Fibroblast of the conjunctiva (primary cell): ENCODE data around the gene BCL11B.
A peak's percentile ranks its signal among the peaks of the same experiment; 100 is the strongest.
"Not testable (repeated sequence)": the region's sequence is repeated elsewhere in the genome, so short reads cannot be mapped to it uniquely, and the experiment has no call there.

ENCODE experiments used
- DNase-seq: peaks from one replicate; pipeline ENCODE4 v3.0.0-alpha.2; 2010; ENCODE audit warnings: low read depth

The BCL11B gene

DNA sequence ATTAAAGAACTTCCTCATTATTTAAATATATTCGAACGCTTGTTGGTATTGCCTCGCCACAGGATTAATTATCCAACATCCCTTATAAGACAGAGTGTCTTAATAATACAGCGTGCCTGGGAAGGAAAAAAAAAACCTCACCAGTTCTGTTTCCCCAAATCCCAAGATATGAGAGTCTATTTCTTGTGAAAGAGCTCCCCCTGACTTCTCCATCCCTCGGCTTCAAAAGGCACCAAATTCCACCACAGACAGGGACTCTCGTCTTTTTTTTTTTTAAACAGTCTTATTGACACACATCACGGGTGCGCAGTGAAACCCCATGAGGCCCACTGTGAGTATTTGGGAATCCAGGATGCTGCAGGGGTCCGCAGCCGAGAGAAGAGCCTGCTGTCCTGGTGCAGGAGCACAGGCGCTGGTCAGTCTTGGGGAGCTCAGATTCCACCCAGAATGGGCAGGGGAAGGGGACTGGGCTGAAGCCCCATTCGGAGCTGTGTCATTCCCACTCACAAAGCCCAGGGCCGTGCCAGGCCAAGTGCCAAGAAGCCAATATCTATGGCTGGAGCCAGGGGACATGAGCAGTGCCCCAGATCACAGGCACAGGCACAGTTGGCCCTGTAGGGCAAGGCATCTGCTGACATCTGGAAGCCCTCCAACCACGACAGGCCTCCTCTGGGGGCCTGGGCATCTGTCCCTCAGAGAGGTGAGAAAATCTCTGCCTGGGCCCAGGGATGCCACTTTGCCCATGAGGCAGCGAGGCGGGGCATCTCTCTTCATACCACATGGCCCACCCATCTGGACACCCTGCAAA, 71.9 kb downstream of the BCL11B start:
- no peak for DNase-seq

DNA sequence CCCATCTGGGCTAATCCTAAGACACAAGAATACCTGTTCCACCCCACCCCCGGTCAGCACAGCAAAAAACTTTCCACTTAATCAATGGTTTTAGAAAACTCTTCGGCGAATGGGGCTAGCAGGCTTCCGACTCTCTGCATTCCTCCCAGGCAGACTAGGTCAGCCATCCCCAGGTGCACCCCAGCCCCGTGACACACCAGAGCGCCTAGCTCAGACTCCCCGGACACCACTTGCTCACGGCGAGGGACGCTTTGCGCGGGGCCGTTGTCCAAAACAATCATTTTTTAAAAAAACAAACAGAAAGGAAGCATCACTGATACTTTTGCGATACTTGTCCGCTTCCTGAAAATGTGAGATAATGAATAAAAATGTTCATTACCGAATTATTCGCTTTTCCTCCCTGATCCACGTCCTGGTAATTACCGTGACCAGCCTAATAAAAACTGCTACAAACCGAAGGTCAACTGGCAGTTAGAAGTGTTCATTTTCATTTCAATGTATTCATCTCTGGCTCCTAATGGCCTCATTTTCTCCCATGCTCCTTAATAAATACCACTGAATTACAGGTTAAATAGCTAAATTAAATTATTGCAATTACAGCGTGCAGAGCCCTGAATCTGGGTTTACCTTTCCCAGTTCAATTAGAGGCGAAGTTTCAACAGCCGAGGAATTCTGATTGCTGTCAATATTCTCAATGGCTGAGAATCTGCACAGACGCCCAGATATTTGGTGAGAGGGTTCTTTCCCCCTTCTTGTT, 73.1 kb downstream of the BCL11B start:
- no peak for DNase-seq

DNA sequence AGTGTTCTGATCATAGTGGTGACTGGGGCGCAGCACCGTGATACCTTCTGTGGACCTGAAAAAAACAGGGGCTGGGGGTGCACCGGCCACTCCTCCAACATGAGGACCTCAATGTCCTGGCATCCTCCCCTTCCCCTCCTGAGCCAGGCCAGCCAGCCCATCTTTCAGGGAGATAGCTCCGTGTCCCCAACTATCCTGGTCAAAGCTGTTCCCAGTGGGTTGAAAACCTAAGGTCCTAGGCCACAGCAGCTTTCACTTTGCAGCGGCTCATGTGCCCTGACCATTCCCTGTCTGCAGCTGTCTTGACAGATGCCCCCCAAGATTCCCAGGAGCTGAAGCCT, 75.7 kb downstream of the BCL11B start:
- DNase-seq = no peak

DNA sequence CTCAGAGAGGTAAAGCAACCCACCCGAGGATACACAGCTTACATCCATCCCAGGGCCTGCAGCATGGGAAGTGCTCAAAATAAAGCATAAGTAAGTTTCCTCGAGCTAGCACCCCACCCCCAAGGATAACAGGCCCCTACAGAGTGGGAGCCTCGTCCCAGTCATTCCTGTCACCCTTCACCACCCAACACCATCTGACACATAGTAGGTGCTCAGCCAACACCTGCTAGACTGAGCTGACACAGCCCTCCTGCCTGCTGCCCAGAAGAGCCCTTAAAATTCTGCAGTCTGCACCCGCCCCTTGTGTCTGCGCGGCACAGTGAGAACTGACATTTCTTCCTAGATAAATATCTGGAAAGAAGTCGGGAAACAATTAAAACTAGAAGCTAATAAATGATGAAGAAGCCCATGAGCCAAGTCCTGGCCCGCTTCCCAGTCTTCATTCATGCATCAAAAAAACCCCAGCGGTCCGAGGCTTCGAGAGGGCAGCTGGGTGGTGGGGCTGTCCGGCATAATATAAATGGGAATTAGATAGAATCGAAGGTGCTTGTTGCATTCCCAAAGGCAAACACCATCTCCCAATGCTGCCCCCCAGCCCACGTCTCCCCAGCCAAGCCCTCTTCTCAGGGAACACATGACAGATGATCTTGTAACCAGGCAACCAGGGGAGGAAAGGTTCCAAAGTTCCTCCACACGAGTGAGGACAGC, 76.2 kb downstream of the BCL11B start:
- no peak for DNase-seq

DNA sequence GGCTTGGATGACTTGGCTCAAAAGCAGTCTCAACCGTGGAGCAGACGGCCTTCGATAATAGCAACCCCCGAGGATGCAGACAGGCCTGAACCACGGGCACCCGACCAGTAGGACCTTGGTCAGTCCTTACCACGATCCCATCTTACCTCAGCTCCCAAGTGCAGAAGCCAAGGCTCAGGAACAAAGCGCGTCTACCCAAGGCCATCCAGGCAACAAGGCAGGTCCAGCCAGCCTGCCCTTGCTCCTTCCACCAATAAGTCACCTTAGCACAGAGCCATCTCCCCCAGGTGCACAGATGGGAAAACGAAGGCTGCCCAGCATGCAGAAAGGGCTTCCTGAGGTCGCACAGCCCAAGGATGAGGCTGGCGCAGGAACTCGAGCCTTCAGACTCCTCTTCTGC, 77.3 kb downstream of the BCL11B start:
- no peak for DNase-seq

DNA sequence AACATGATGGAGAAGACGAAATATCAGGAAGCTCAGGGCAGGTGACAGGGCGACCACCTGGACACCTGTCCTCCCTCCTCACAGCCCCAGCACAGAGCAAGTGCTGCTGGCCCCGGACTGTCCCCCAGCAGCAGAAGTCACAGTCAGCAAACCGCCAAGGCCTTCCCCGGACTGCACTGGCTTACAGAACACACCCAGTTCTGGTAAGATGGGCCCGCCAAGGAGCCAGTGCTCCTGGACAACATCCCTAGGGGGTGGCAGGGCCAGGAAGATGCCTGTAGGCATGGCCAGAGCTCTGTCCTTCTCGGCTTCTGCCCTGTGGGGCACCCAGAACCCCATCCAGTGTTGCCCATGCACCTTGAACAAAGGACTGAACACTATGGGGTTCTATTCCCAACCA, 77.9 kb downstream of the BCL11B start:
- DNase-seq = no peak

DNA sequence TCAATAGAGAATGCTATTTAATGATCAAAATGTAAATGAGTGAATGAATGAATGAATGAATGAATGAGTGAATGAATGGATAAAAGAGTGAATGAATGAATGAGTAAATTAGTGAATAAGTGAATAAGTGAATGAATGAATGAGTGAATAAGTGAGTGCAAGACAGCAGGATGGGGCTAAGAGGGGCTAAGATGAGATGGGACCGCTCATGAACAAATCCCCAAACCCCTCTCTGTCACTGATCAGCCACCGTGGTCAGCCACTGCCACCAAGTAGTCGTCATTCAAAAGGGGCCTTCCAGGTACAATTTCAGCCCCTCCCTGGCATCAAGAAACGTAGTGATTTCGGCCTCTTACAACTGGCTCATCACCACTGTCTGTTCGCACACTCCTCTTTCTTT, 79.2 kb downstream of the BCL11B start:
- no peak for DNase-seq

DNA sequence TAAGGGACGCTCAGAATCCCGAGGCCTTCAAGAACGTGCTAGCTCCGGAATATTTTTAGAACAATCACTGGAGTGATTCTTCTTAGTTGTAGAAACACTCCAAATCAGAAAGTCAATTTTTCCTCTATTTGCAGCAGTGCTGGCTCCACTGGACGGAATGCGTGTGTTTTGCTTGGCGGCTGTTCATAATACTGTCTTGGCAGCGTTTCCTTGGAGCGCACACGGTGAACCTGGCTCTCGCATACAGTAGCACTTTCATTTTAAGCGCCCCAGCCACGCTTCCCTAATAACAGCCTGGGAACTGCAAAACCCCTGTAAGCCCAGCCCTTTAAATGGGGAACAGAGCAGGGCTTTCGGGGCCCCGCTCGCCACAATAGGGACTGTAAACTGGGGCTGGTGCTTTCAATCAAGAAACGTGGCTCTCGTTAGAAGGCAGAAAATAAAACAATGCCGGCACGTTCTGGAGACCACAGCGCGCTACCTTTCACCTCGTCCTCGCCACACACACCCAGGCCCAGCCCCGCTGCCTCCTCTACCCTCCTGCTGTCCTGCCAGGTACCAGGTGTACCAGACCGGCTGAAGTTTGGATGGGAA, 79.9 kb downstream of the BCL11B start:
- peak; percentile 60 for DNase-seq

DNA sequence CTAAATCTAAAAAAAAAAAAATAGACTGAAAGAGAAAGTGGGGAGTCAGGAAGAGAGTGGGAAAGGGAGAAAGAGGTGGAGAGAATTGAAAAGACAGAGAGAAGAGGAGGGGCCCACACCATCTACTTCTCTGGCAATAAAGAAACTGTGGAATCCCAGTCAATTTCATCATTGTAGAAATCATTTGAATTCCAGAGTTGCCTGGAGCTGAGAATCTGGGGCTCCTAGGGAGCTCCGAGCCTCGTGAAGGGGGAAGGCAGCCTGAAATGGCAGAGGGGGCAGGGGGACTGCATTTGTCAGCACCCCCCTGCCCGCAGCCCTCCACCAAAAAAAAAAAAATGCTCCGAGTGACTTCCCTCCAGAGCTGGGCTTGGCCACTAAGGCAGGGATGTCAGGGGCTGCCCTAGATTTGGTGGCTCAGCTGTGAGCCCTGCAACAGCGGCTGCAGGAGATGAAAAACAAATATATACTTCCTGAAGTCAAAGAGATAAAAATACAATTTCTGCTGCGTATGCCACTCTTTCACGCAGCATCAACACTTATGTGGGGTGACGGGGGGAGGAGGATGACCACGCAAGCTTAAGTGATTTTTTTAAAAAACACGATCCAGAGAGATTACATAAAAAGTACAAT, 80.5 kb downstream of the BCL11B start:
- DNase-seq = no peak

DNA sequence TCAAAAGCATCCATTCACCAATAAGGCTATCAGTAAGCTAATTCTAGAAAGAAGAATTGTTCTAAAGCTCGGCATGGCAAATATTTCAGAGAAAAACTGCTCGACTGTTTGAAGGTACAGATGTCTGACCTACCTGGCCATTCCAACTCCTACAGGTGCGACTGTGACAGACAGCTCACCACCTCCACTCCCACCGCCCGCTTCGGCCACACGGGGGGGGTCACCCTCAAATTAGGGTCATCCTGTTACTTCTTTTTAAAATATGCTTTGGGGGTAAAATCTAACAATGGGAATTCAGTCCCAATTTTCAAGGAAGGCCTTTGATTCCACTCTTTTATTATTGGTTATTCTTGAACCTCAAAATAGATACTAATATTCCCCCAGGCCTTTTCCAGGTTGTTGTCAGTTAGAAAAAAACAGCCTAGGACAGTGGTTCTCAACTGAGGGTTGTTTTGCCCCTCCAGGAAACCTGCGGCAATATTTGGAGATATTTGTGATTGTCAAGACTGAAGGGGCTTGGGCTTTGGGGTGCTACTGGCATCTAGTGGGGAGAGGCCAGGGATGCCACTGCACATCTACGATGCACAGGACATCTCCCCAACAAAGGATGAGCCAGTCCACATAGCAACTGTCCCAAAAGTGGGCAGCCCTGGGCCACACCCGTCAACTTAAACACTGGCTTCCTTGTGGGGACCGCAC, 81.2 kb downstream of the BCL11B start:
- DNase-seq = no peak

DNA sequence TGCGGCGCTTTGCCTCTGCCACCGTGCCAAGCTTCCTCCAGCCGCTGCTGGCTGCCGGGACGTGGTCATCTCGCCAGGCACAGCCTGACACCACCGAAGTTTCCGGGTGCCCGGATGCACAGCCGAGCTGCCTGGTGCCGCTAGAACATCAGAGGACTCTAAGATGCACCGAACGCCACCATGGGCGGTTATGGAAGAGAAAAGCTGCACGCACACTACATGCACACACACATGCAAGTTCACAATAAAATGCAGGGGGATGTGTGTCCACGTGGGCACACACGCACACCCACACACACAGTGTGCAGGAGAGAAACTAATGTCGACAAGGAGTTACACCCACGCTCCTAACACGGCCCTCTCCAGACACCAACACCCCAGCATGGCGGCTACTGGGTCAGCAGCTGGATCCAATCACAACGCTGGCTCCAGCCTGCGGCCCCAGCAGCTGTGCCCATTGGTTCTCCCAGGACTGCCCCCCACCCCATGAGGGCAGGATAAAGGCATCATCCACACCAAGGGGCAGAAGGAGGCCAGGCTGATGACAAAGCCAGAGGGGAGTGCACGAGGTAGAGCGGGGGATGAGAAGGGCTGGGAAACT, 82.7 kb downstream of the BCL11B start:
- DNase-seq = no peak

DNA sequence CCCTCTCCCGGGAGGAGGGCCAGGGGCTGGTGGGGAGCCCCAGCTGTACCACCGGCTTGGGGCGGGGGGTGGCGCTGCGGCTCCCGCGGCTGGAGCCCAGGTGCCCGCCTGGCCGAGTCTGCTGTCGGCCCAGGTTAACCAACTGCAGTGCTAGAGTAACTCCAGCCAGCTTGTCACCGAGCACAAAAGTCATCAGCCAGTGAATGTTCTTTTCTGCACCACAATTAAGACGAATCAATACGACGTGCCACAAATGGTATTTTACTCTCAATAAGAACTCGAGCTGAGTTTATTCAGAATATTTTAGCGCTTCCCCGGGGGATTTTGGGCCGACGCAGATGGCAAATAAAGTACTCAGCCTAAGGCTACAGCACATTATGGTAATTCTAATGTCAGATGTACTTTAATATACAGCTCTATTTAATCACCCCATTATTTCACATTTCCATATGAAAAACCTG, 83.2 kb downstream of the BCL11B start:
- no peak for DNase-seq

DNA sequence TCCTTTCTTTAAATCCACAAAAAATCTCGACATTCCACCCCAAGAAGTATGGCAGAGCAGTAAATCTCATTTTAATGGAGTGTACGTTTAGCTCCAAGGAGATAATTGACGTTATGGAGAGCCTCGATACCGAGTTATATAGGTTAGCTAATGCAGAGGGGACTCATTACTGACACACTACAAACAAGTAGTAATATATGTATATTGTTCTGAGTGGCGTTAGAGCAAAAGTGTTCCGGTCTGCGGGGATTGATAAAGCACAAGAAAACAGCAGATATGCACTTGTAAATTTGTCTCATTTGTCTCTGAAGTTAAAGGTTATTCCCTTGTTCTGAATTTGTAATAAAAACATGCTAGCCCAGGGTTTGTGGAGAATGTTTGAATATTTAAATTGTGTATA, 84.1 kb downstream of the BCL11B start:
- no peak for DNase-seq

DNA sequence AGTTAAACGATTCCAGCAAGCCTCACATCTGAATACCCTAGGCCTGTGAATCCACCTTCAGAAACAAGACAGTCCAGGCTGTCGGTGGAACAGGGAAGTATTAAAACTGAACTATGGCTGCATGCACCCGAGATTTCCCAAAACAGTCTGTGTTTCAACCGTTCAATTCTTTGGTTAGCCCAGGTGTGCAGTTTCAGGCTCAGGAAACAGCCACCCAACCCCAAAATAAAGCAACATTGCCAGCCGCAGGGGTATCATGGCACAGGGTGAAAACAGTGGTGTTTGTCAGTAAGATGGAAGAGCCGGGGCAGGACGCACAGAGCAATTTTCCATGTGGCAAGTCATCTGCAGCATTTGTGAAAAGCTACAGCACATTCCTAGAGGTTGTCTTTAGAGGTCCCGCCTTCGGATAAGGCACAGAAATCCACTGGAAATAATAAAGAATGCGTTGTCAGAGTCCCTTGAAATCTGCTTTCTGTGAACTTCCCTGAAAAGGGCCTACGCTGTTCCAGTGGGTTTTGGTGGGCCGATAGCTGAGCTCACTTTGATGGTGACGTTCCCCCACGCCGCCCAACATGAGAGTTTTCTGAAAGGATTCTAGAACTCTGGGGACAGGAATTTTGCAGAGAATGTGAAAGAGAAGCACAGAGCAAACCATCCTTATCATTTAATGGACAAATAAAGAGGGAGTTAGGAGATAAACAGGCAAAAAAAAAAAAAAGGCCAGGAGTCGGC, 84.9 kb downstream of the BCL11B start:
- no peak for DNase-seq

DNA sequence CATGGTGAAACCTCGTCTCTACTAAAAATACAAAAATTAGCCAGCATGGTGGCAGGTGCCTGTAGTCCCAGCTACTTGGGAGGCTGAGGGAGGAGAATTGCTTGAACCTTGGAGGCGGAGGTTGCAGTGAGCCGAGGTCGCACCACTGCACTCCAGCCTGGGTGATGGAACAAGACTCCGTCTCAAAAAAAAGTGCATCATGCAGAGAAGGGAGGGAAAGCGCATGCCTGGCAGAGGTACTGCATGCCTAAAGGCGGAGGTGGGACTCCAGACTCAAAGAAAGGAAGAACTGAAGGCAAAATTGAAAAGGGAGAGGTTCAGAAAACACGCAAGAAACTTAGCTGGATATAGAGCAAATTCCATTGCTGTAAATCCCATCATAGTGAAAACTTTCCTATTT, 85.7 kb downstream of the BCL11B start:
- DNase-seq = not testable (repeated sequence)

DNA sequence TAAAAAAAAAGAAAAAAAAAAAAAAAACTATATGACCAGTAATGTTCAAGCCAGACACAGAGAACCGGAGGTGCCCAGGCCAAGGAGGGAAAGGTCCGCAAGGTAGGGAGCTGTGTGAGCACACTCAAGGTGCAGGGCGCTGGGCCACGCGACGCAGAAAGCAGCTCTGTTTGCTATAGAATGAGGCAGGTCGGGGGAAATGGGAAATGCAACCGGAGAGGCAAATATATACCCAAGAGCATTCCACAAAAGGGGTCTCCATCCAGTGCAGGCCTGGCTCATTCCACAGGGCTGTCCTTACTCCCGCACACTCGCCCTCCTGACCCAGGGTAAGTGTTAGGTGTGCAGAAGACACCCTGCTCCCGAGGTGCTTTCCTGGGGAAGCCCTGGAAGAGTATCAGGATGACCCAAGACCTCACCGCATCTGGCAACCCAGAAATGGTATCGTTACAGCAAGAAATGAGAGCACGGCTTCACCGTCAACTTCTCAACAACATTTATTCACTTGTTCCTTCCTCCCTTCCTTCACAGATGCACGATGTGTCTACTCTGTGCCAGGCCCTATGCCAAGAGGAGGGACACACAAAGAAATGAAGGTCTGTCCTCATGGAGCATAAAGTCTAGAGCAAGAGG, 86.4 kb downstream of the BCL11B start:
- DNase-seq = no peak

DNA sequence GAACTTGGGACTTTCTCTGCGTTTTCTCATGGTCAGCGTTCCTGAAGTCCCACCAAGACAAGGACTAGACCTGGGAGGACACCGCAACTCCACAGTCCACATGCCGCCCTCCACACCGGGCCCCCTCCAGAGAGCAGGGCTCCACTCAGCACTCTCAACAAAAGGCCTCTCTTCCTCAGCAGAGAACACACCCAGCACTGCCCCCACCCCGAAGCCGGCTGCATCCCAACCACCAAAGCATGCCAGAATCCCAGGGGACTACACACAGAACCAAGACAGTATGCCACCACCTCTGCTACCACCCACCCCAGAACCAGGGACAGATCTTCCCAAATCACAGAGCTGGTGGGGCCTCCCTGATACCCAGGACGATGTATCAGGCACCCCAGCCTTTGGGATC, 88.3 kb downstream of the BCL11B start:
- no peak for DNase-seq

DNA sequence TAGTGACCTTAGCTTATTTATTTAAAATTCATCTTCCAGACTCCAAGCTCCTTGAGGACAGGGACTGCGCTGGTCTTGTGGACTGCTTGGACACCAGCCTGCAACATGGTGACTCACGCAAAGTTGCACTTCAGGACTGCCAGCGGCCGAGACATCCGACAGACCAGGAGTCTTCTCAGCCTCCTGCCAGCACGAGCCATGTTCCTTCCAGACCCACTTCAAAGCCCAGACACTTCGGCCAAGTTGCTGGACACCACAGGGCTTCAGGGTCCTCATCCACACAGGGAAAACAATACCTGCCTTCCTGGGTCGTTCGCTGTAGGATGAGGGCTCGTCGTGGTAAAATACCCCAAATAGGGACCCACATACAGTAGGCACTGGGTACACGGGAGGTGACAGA, 88.7 kb downstream of the BCL11B start:
- DNase-seq = no peak

DNA sequence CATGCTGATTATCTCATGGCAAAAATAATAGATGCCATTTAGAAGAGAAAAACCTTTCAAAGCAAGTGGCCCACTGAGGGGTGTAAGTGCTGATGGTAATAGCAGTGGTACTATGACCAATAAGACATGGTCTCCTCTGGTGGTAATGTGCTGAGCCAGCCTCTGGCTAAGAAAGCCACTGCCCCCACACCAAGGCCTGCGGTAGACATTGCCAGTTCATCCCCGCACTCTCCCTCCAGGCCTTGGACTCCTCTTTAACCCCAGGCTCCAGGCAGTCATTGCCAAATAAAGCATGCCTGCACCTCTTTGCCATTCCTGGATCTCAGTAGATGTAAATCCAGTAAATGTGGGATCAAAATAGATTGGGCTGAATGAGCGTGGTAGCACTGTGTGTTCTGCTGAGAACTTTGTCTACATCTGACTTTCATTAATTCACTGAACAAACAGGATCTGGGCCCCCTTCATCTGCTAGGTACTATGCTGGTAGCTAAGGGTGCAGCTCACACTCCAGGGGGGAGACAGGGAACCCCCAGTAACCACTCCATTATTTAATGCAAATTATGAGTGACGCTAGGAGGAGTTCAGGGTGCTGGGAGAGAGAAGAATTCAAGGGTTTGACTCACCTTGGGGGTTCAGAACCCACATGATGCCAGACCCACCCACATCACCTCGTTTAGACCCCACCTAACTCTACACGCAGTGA, 89.3 kb downstream of the BCL11B start:
- DNase-seq = no peak
